Coronary artery (tissue), 2 donors: ENCODE measurements around the gene CNOT1.

Experiments
- DNase-seq: peaks from one replicate; pipeline ENCODE4 v3.0.0-alpha.2; 2017; ENCODE audit warnings: low spot score
- H3K27ac ChIP-seq, 2 donors: fragments of 200-600 bp; sonication (generic); one replicate each; pipeline ENCODE4 v1.5.1; 2016 to 2019
- H3K4me3 ChIP-seq: fragments of 200-600 bp; sonication (generic); 2 replicates; pipeline ENCODE4 v1.5.1; 2016; ENCODE audit warnings: mild to moderate bottlenecking, moderate library complexity
- TF ChIP-seq, protein P1 (sequence below): fragments of 200-600 bp; sonication (generic); IDR thresholded peaks from one replicate; pipeline ENCODE4 v1.5.1; 2019; ENCODE audit warnings: antibody characterized with exemption

Gene CNOT1

DNA sequence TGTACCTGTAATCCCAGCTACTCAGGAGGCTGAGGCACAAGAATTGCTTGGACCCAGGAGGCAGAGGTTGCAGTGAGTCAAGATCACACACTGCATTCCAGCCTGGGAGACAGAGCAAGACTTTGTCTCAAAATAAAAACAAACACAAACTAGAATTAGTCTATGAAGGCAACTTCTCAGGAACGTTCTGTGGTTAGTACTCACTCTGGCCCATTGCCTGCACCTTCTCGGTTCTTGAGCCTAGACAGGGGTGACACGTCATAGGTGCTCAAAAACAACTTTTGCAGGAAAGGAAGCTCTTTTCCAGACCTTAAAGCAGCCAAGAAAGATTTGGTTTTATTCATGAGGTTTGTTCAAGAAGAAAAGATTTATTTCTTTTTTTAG is 22.3 kb upstream of the CNOT1 start:
- Histone ChIP-seq H3K4me3 (no peak overlapping the region), H3K27ac (no peak overlapping the region)
- TF ChIP-seq, protein P1, sequence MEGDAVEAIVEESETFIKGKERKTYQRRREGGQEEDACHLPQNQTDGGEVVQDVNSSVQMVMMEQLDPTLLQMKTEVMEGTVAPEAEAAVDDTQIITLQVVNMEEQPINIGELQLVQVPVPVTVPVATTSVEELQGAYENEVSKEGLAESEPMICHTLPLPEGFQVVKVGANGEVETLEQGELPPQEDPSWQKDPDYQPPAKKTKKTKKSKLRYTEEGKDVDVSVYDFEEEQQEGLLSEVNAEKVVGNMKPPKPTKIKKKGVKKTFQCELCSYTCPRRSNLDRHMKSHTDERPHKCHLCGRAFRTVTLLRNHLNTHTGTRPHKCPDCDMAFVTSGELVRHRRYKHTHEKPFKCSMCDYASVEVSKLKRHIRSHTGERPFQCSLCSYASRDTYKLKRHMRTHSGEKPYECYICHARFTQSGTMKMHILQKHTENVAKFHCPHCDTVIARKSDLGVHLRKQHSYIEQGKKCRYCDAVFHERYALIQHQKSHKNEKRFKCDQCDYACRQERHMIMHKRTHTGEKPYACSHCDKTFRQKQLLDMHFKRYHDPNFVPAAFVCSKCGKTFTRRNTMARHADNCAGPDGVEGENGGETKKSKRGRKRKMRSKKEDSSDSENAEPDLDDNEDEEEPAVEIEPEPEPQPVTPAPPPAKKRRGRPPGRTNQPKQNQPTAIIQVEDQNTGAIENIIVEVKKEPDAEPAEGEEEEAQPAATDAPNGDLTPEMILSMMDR, result no peak
- DNase-seq, result no peak

GRCh38 chr16:58649707-58650106 is 20.1 kb upstream of the CNOT1 start:
- no peak for DNase-seq
- Histone ChIP-seq H3K27ac (no peak overlapping the region), H3K4me3 (no peak overlapping the region)
- TF ChIP-seq, protein P1, result no peak

DNA sequence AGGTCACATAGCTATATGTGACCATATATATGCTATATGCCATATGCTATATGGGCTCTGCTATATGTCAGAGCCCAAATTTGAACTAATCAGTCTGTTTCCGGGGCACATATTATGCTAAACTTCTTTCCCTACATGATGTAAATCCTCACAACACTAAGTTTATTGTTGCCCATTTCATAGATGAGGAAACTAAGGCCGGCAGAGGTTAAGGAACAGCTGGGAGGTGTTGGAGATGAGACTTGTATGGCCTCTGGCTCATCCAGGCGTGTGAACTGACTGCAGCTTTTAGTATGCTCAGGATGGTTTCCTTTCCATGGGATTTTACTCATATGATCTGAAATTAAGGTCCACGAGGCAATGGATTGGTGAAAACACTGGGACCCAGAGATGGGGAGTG is 17.5 kb upstream of the CNOT1 start:
- Histone ChIP-seq H3K27ac (no peak overlapping the region), H3K4me3 (no peak overlapping the region)
- no peak for DNase-seq
- TF ChIP-seq, protein P1, result no peak

- DNase-seq, result no peak
- Histone ChIP-seq H3K27ac (no peak overlapping the region), H3K4me3 (no peak overlapping the region)
- TF ChIP-seq, protein P1, result no peak
These were observed 15.3 kb upstream of the CNOT1 start for GRCh38 chr16:58644765-58645487.

- Histone ChIP-seq H3K27ac (no peak overlapping the region), H3K4me3 (no peak overlapping the region)
- TF ChIP-seq, protein P1, result no peak
- no peak for DNase-seq
These were observed 14.5 kb upstream of the CNOT1 start for GRCh38 chr16:58644108-58644507.

GRCh38 chr16:58640949-58641348 is 11.3 kb upstream of the CNOT1 start:
- Histone ChIP-seq H3K27ac (no peak overlapping the region), H3K4me3 (no peak overlapping the region)
- no peak for DNase-seq
- TF ChIP-seq, protein P1, result no peak

GRCh38 chr16:58639836-58640235 is 10.2 kb upstream of the CNOT1 start:
- TF ChIP-seq, protein P1, result no peak
- no peak overlapping the region for H3K27ac ChIP-seq
- no peak overlapping the region for H3K4me3 ChIP-seq
- DNase-seq, result no peak
